BLaER1 treated with 17β-estradiol and CSF1 and Interleukin-3, amounts not matched to agents 10 nM and 100 nM (cell line): ENCODE data around the gene SH3PXD2A.

Experiments used
- H3K27ac ChIP-seq, 11 experiments: shearing (Covaris generic); formaldehyde crosslinking; 2 replicates each; pipeline ENCODE4 v1.8.1; 2022
- H3K27me3 ChIP-seq, 11 experiments: shearing (Covaris generic); formaldehyde crosslinking; 2 replicates each; pipeline ENCODE4 v1.8.1; 2022
- H3K36me3 ChIP-seq, 11 experiments: shearing (Covaris generic); formaldehyde crosslinking; 2 replicates each; pipeline ENCODE4 v1.8.1; 2022
- H3K4me1 ChIP-seq, 10 experiments: shearing (Covaris generic); formaldehyde crosslinking; 2 replicates each; pipeline ENCODE4 v1.8.1; 2022
- H3K4me2 ChIP-seq, 11 experiments: shearing (Covaris generic); formaldehyde crosslinking; 2 replicates each; pipeline ENCODE4 v1.8.1; 2022
- H3K4me3 ChIP-seq, 10 experiments: shearing (Covaris generic); formaldehyde crosslinking; 2 replicates each; pipeline ENCODE4 v1.8.1; 2022
- H3K9ac ChIP-seq, 11 experiments: shearing (Covaris generic); formaldehyde crosslinking; 2 replicates each; pipeline ENCODE4 v1.8.1; 2022
- H3K9me3 ChIP-seq, 11 experiments: shearing (Covaris generic); formaldehyde crosslinking; replicated peaks in 1 of 11; 2 replicates each; pipeline ENCODE4 v1.8.1; 2022
- H4K20me1 ChIP-seq, 11 experiments: shearing (Covaris generic); formaldehyde crosslinking; 2 replicates each; pipeline ENCODE4 v1.8.1; 2022
- Cebpa-rat ChIP-seq, 11 experiments: shearing (Covaris generic); IDR thresholded peaks; 2 replicates each; pipeline ENCODE4 v1.8.1; 2022

Gene SH3PXD2A

GRCh38 chr10:103703941-103704919, 151.1 kb downstream of the SH3PXD2A start:
- TF ChIP-seq Cebpa-rat (IDR thresholded peaks at IDR 0.05) = no peak
- H4K20me1 ChIP-seq = peaks cover 33 to 69% (median 50%) of the 10 kb centered on the region in 11 experiments; a peak in 20 of 22 replicates
- no peak overlapping the region for H3K4me2 ChIP-seq
- H3K9ac ChIP-seq = no peak overlapping the region
- no peak overlapping the region; a peak in 1 of 22 replicates for H3K27ac ChIP-seq
- peaks cover under 1 to 24% (median 14%) of the 10 kb centered on the region in 10 experiments; a peak in 17 of 20 replicates for H3K4me1 ChIP-seq
- peaks cover 0 to 7% (median 0%) of the 10 kb centered on the region in 11 experiments; a peak in 1 of 22 replicates for H3K9me3 ChIP-seq
- no peak overlapping the region for H3K4me3 ChIP-seq
- no peaks in the 10 kb centered on the region for H3K27me3 ChIP-seq
- H3K36me3 ChIP-seq = peaks cover 36 to 80% (median 50%) of the 10 kb centered on the region in 11 experiments; a peak in 21 of 22 replicates

- no peak overlapping the region for H3K27ac ChIP-seq
- H3K36me3 ChIP-seq = peaks cover 26 to 74% (median 39%) of the 10 kb centered on the region in 11 experiments; a peak in 21 of 22 replicates
- H3K27me3 ChIP-seq = no peaks in the 10 kb centered on the region
- H3K9ac ChIP-seq = no peak overlapping the region
- H4K20me1 ChIP-seq = peaks cover 12 to 44% (median 39%) of the 10 kb centered on the region in 11 experiments; a peak in 17 of 22 replicates
- peaks cover 16 to 27% (median 19%) of the 10 kb centered on the region in 10 experiments for H3K4me1 ChIP-seq
- no peak overlapping the region for H3K4me3 ChIP-seq
- peaks cover 0 to 7% (median 0%) of the 10 kb centered on the region in 11 experiments; a peak in 1 of 22 replicates for H3K9me3 ChIP-seq
- no peak overlapping the region for H3K4me2 ChIP-seq
- no peak for TF ChIP-seq Cebpa-rat (IDR thresholded peaks at IDR 0.05)
Measured at GRCh38 chr10:103701380-103702222, 153.8 kb downstream of the SH3PXD2A start.

- H3K9ac ChIP-seq = no peak overlapping the region
- H4K20me1 ChIP-seq = peaks cover 6 to 51% (median 33%) of the 10 kb centered on the region in 11 experiments; a peak in 14 of 22 replicates
- no peak overlapping the region for H3K4me2 ChIP-seq
- no peaks in the 10 kb centered on the region for H3K27me3 ChIP-seq
- no peak for TF ChIP-seq Cebpa-rat (IDR thresholded peaks at IDR 0.05)
- no peak overlapping the region for H3K4me3 ChIP-seq
- H3K4me1 ChIP-seq = peaks cover 28 to 39% (median 31%) of the 10 kb centered on the region in 10 experiments
- H3K27ac ChIP-seq = no peak overlapping the region
- peaks cover 0 to 7% (median 0%) of the 10 kb centered on the region in 11 experiments; a peak in 1 of 22 replicates for H3K9me3 ChIP-seq
- H3K36me3 ChIP-seq = peaks cover 16 to 62% (median 33%) of the 10 kb centered on the region in 11 experiments; a peak in 20 of 22 replicates
Measured at GRCh38 chr10:103700436-103700715, 155.0 kb downstream of the SH3PXD2A start.

- no peak overlapping the region for H3K4me2 ChIP-seq
- peaks cover 10 to 56% (median 33%) of the 10 kb centered on the region in 11 experiments; a peak in 19 of 22 replicates for H3K36me3 ChIP-seq
- 0 out of 22 replicates have a peak overlapping the region, but pooled peaks of 1 of the 11 experiments have one; percentile 29 for H3K9ac ChIP-seq
- no peak for TF ChIP-seq Cebpa-rat (IDR thresholded peaks at IDR 0.05)
- H4K20me1 ChIP-seq = peaks cover 6 to 53% (median 28%) of the 10 kb centered on the region in 11 experiments; a peak in 15 of 22 replicates
- peaks cover 0 to 7% (median 0%) of the 10 kb centered on the region in 11 experiments; a peak in 1 of 22 replicates for H3K9me3 ChIP-seq
- no peak overlapping the region for H3K27ac ChIP-seq
- H3K4me1 ChIP-seq = peaks cover 34 to 43% (median 37%) of the 10 kb centered on the region in 10 experiments
- no peak overlapping the region for H3K4me3 ChIP-seq
- H3K27me3 ChIP-seq = peaks cover 0 to 3% (median 0%) of the 10 kb centered on the region in 11 experiments; a peak in 1 of 22 replicates
Measured at GRCh38 chr10:103699611-103700435, 155.6 kb downstream of the SH3PXD2A start.

- Histone ChIP-seq H3K36me3 (peaks cover 6 to 42% (median 27%) of the 10 kb centered on the region in 11 experiments; a peak in 19 of 22 replicates), H3K9ac (peak overlapping the region in 3 of 11 experiments; percentile 14 to 68 (median 64); a peak in 4 of 22 replicates), H3K27ac (peak overlapping the region in 6 of 11 experiments; percentile 5 to 75 (median 65); a peak in 5 of 22 replicates), H3K9me3 (peaks cover 0 to 7% (median 0%) of the 10 kb centered on the region in 11 experiments; a peak in 1 of 22 replicates), H3K4me1 (peaks cover 49 to 53% (median 51%) of the 10 kb centered on the region in 10 experiments), H4K20me1 (peaks cover 12 to 59% (median 34%) of the 10 kb centered on the region in 11 experiments; a peak in 15 of 22 replicates), H3K4me3 (no peak overlapping the region), H3K27me3 (peaks cover 0 to 15% (median 8%) of the 10 kb centered on the region in 11 experiments; a peak in 11 of 22 replicates), H3K4me2 (peak overlapping the region in 9 of 11 experiments; percentile 90 to 97 (median 95); a peak in 11 of 22 replicates)
- no peak for TF ChIP-seq Cebpa-rat (IDR thresholded peaks at IDR 0.05)
Measured at GRCh38 chr10:103698266-103698665, 157.1 kb downstream of the SH3PXD2A start.

- peaks cover 0 to 15% (median 9%) of the 10 kb centered on the region in 11 experiments; a peak in 12 of 22 replicates for H3K27me3 ChIP-seq
- peaks cover 6 to 38% (median 22%) of the 10 kb centered on the region in 11 experiments; a peak in 17 of 22 replicates for H3K36me3 ChIP-seq
- peak overlapping the region in 5 of 11 experiments; percentile 56 to 68 (median 64); a peak in 7 of 22 replicates for H3K9ac ChIP-seq
- peaks cover 51 to 56% (median 53%) of the 10 kb centered on the region in 10 experiments for H3K4me1 ChIP-seq
- H3K4me3 ChIP-seq = no peak overlapping the region
- H3K4me2 ChIP-seq = peak overlapping the region in 10 of 11 experiments; percentile 90 to 98 (median 96); a peak in 19 of 22 replicates
- peaks cover 9 to 56% (median 33%) of the 10 kb centered on the region in 11 experiments; a peak in 15 of 22 replicates for H4K20me1 ChIP-seq
- H3K9me3 ChIP-seq = 0 out of 22 replicates have a peak, but pooled peaks cover 0 to 6% (median 0%) of the 10 kb centered on the region in 11 experiments
- no peak for TF ChIP-seq Cebpa-rat (IDR thresholded peaks at IDR 0.05)
- peak overlapping the region in 8 of 11 experiments; percentile 32 to 75 (median 68); a peak in 11 of 22 replicates for H3K27ac ChIP-seq
Measured at GRCh38 chr10:103697787-103698186, 157.6 kb downstream of the SH3PXD2A start.
